HG03280 (cell line): ENCODE data around the gene ANO6.
A peak's percentile ranks its signal among the peaks of the same experiment; 100 is the strongest.

ENCODE experiments used
- ATAC-seq: cut with Tn5 transposase; IDR thresholded peaks from one replicate; pipeline ENCODE4 v1.9.1; 2021; ENCODE audit warnings: mild to moderate bottlenecking, moderate library complexity; ENCODE audit not compliant: unreplicated experiment

The ANO6 gene

DNA sequence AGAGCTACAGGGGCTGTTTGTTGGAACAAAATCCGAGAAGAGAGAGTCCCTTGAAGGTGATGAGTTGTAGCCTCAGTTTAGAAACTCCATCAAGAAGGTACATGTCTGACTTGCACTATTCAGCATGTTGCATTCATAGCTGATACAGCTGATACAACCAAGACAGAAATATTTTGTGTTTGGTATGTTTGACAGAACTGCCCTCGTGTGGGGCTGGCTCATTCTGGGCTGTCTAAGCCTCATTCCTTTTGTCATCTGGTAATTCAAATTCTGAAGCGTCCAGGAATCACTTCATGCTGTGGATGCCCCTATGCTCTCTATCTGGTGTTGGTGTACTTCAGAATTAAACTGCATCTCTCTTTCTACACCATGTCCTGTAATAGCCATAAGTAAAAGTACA is 126.3 kb downstream of the ANO6 start:
- ATAC-seq: no peak

DNA sequence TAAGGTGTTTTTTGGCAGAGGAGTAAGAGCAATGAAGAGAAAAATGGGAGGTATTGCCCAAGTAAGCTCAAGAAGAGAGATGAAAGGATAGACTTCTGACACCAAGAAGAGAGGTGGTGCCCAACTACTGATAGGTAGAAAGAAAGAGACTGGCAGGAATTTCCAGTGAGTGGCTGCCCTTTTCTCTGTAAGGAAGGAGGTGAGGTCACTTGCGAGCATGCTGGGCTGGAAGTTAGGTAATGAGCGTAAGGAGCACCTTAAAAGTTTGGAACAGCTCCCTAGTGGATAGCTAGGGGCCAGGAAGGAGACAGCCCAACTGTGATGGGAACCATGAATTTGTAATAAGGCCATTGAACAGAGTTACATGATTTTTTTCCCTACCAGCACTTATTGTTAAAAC is 127.0 kb downstream of the ANO6 start:
- no peak for ATAC-seq

DNA sequence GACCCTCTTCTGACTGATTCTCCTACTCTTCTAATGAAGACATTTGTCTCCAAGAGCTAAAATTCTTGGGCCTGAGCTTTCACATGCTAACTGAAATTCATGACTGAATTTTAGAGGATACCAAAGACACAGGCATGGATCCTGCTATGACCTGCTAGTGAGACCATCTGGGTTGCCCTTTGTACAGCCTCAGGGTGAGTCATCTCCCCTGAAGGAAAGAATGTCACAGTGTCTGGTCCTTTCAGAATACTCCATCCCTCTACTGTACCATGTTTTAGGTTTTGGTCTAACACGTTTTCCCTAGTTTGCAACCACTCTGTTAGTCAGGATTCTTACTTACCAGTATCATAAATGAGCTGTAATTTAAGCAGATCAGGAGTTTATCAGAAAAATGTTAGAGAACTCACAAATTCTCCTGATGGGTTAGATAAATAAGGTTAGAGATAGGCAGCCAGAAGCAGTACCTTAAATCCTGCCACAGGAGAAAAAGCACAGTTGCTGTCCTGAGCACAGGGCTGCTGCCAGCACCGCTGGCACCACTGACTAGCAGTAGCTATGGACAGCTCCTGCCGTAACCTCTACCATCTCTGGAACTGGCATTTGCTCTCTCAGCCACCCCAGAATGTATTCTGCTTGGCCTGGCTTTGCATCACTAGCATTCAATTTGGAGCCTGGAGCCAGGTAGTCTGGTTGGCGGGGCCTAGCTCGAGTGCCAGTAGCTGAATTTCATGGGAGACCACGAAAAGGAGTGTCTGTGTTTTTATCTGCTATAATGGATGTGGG is 127.6 kb downstream of the ANO6 start:
- no peak for ATAC-seq

DNA sequence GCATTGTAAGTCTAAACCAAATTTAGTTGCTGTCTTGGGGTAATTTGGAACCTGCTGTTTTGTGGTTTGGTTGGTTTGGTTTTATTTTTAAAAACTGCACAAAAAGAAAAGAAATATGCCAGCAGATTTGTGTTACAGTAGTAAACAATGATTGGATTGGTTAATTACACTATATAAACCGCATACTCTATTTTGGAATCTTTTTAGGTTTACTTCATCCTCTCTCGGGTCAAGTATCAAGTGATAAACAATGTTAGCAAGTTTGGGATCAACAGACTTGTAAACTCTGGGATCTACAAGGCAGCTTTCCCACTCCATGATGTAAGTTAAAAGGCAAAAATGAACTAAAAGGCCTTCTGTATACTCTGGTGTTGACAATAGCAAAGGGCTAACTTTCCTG is 132.4 kb downstream of the ANO6 start:
- no peak for ATAC-seq

DNA sequence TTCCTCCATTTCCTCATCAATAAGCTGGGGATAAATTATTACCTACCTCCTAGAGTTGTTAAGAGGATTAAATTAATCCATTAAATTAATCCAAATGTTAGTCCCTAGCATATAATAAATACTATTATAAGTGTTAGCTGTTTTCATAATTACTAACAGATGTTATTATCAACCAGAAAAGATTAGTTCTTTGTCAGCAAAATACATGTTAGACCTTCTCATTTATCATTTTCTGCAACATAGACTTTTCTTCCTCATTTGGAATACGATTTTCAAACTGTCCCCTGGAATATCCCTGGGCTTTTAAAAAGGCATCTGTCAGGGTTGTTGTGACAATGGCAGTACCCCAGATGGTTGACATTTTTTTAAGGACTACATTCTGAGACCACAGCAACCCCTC is 133.1 kb downstream of the ANO6 start:
- no peak for ATAC-seq

DNA sequence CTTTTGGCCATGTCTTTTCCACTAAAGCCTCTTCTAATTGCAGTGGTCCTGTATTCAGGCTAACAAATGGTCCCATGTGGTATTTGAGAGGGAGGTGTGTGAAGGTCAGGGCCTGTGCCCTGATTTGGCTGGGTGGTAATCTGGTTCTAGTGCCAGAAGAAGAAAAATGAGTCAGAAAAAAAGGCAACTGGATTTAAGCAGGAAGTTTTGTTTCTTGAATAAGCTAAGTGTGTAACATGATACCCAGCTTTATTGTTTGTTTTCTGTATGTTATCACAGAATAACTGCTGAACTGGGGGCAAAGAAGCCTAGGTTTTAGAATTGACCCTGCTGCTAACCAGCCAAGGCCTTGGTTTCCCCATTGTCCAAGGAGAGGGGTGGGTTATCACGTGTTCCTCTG is 134.0 kb downstream of the ANO6 start:
- no peak for ATAC-seq

DNA sequence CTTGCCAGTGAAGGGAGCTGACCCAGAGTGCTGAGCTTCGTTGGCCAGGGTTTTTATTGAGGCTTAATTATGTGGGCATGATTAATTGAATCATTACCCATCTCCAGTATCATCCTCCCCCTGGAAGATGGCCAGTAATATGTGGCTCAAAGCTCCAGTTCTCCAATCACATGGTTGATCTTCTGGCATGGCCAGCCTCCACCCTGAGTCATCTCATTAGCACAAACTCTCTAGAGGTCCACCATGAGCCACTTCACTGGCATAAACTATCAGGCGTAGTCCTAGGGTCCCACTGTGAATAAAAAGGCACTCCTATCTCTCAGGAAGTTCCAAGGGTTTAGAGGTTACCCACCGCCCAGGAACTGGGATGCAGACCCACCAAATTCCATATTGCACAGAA is 135.0 kb downstream of the ANO6 start:
- no peak for ATAC-seq

DNA sequence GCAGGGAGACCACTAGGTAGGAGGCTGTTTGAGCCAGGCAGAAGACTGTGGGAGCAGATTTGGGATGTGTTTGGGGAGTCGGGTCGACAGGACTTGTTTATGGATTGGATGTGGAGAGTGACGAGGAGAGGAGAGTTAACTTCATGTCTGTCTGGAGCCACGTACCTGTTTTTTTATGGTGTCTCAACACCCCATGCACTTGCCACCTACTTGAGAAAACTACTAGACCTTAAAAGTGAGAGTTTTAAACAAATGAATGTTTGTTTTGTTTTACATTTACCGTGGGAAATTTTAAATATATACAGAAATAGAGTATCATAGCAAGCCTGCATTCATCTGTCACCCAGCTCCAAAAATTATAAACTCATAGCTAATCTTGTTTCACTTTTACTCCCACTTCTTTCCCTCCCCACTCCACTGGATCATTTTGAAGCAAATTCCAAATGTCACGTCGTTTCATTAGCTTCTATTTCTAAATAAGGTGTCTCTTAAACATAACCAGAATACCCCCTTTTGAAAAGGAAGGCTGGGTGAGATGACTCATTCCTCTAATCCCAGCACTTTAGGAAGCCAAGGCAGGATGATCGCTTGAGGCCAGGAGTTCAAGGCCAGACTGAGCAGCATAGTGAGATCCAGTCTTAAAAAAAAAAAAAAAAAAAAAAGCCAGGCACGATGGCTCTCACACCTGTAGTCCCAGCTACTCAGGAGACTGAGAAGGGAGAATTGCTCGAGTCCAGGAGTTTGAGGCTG is 136.2 kb downstream of the ANO6 start:
- no peak for ATAC-seq

DNA sequence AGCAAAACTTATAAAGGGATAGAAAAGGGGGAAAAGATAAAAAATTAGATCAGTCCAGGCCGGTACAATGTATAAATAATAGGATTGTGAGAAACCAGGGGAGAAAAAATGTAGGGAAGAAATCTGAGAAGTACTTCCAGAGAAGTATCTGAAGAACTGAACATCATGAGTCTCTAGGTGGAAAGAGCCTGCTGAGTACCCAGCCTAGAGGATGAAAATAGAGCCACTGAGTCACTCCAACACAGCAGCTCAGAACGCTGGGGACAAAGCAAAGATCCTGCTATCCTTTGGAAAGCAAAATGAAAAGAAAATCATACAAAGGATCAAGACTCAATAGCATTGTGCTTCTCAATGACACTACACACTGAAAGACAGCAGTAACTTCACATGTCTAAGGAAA is 138.0 kb downstream of the ANO6 start:
- no peak for ATAC-seq

DNA sequence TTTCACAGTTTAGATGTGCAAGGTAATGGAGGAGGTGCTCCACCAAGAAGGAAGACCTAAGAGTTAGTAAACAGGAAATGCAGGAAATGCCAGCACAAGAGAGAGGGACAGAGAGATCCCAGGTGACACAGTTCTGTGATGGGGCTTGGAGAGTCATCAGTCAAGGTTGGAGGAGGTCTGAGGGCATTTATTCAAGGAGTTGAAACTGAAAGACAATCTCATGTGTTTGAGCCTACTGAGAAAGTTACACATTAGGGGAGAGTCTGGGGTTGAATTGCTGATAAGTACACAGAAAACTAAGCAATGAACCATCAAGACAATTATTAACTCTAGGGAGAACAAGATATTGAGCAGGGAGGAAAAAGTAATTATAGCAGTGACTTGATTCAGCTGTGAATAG is 138.5 kb downstream of the ANO6 start:
- ATAC-seq: peak; percentile 57

DNA sequence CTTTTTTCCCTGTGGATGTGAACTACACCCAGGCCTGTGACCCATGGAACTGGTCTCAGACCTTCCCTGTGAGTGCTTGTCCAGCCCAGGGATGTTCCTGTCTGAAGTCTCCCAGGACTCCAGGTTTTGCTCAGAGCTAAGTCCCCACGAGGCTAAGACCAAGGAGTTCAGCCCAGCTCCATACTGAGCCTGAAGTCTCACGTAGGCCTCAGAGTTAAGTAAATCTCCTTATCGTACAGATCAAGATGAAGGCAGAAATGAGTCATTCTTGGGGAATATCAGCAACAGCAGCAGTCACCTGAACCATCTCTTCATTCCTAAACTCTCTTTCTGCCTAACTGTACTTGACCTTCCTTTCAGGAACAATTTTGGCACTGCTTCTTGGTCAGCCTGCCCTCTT is 139.8 kb downstream of the ANO6 start:
- no peak for ATAC-seq

DNA sequence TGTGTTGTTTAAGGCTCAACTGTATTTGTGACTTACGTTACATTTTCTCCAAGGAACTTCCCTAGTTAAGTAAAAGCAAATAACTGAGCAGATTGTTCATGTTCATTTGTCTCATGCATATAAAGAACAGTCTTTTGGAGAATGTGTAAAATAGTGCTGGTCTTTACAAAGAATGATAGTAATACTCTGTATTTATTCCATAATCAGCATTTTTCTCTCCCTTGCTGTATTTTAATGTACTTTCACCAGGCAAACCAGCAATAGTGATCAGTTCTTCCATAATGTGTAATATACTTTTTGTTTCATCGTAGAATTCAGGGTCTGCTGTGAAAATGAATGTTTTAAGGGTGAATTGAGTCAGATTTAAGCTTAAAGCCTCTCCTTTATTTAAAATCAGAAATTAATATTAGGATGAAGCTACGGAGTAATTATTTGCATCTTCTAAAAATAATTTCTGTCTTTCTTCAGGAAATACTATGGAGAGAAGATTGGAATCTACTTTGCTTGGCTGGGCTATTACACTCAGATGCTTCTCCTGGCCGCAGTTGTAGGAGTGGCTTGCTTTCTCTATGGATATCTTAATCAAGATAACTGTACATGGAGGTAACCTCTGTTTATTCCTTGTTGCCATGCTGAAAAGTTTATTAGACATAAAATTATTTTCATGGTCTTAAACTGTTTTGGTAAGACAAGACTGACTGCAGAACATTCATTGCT is 141.1 kb downstream of the ANO6 start:
- no peak for ATAC-seq

DNA sequence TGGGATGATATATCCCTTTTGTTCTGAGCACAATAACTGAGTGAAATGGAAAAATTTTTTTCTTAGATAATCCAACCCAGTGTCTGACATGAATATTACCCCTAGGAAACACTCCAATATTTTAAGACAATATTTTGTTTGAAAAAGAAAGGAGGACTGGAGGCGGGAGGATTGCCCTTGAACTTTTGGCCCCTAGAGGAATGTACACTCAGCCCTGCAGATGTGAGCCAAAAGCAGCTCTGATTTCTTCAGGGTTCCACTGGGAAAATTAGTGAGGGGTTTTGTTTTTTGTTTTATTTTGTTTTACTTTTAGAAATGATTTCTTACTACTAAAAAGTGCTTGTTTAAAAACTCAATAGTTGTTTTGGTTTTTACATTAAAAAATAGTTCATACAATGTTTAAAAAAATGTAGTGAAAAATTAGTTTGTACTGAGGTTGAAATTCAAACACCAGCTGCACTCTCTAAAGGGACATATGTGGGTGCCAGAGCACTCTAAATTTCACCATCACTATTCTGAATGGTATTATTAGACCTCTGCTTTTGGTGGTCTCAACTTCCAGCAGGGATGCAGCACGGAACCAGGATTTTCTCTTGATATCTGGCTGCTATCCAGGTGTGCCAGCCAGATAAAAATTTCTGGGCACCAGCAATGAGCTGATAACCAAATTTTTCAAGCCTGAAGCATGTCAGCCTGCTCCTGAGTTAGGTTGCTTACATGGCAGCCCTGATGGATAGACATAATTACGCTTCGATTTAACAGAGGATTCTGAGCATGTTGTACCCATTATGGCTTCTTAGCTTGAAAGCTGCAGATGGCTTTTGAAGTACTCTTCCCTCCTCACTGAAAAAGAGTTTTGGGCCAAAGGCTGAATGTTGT is 141.9 kb downstream of the ANO6 start:
- ATAC-seq: no peak

DNA sequence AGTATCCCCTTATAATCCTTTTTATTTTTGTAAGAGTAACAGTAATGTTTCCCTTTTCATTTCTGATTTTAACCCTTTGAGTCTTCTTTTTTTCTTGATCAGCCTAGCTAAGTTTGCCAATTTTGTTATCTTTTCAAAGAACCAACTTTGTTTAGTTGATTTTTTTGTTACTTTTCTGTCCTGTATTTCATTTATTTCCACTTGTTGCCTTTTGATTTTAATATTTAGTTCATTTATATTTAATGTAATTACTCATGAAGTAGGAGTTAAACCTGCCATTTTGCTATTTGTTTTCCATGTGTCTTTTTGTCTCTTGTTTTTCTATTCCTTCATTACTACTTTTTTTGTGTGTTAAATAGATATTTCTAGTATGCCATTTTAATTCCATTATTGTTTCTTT is 146.4 kb downstream of the ANO6 start:
- no peak for ATAC-seq

DNA sequence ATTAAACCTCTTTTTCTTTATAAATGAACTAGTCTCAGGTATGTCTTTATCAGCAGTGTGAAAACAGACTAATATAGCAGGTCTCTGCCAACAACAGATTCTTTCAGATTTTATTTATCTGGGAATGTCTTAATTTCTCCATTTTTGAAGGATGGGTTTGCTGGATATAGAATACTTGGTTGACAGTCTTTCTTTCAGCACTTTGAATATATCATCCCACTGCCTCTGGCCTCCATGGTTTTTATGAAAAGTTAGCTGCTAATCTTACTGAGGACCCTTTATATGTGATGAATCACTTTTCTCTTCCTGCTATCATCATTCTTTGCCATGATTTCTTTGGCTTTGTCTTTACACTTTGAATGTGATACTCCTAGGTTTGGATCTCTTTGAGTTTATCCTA is 148.0 kb downstream of the ANO6 start:
- no peak for ATAC-seq

DNA sequence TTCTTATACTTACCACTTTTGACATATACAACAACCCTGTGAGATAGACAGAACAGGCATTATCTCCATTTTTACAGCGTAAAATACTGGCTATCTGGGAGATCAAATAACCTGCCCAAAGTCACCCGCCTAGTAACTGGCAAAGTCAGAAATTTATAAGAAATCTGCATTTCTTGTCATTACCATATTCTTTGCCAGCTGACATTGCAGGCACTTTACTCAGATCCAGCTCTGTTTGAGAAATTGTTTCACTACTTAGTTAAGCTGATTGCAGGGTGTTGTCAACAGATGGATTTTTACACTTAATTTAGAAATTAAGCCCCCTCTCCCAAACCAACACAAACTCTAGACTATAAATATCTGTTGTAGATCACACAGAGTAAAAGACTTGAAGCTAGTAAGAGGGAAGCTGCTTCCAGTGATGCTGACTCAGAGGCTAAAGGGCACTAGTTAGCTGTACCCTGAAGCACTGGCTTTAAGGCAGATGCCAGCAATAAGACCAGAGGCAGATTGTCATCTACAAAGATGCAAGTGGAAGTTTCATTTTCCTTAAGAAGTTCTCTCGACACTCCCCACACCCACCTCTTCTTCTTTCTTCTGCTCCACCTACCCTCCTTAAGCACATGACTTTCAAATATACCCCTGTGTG is 153.1 kb downstream of the ANO6 start:
- no peak for ATAC-seq

DNA sequence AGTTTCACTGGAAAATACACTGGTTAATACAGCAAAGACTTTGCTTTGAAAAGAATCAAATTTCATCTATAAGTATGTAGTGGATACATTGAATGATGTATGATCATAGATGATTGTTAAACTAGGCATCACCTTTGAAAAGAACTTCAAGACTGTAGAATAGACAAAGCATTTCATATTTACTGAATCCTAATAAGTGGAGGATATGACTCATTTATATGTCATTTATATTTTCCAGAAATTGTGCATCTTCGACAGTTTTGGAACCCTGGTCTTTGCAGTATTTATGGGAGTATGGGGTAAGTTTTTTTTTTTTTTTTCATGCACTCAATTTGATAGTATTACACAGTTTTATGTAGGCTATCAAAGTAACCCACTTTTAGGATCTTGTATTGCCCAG is 161.9 kb downstream of the ANO6 start:
- ATAC-seq: no peak

DNA sequence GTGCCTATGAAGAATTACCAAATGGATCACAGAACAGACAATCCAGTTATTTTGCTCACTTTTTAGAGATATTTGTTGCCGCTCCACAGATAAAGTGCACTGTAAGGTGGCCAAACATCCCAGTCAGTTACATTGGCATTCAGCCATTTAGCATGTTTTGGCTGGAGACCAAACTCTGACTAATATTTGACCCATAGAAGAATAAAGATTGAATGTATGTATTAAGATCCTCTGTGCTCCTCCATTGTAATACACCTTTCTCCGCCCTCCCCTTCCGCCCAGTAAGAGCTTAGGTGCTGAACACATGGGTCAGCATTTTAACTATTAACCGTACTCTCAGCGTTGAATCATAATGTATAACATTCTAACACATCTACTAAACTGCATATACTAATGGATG is 163.4 kb downstream of the ANO6 start:
- no peak for ATAC-seq

DNA sequence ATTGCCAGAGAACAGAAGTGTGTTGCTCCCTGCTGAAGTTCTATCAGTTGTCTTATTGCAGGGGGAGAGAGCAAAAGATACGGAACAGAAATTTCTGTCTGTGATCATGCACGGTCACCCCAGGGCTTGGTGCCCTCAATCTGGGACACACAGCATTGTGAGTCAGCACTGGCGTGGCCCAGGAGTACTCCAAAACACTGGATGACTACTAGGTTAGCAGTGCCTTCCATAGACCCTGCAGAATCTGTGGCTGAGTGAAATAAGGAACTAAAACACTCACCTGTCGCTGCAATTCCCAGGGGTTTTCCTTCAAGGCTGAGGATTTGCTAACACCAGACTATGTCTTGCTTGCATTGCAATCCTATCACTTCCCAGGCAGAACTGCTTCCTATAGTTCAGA is 165.5 kb downstream of the ANO6 start:
- ATAC-seq: no peak

DNA sequence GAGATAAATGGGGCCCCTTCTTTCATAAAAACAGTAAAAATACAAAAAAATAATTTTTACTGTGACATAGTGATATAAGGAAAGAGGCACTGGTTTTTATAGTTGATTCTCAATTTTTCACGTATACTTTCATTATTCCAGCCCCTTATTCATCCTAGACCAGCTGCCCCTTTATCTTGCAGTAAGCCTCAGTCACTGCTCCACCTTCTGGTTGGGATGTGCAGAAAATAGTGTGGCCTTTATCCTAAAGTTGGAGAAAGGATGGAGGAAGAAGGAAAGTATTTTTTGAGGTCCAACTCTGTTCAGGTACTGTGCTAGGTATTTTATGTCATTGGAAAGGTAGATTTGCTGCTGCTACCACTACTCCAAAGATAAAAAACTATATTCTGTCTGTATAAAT is 172.7 kb downstream of the ANO6 start:
- no peak for ATAC-seq

DNA sequence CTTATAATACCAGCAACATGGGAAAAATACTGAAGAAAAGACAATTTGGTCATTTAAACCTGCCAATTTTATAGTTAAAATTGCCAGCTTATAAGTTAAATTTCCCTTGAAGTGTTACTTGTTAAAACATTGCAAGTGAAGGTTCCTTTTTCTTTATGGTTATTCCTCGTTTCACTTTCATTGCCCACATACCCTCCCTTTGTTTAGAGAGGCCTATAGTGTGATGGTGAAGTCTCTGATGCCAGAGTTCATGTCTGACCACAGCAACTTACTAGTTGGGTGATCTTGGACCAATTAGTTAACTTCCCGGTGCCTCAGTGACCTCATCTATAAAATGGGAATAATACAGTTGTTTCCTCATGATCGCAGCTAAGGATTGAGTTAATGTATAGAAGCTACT is 173.5 kb downstream of the ANO6 start:
- no peak for ATAC-seq
